ENCODE results near the gene ZDHHC11B.
"Not testable (repeated sequence)": the region's sequence is repeated elsewhere in the genome, so short reads cannot be mapped to it uniquely, and the experiment has no call there.

The ZDHHC11B gene

DNA sequence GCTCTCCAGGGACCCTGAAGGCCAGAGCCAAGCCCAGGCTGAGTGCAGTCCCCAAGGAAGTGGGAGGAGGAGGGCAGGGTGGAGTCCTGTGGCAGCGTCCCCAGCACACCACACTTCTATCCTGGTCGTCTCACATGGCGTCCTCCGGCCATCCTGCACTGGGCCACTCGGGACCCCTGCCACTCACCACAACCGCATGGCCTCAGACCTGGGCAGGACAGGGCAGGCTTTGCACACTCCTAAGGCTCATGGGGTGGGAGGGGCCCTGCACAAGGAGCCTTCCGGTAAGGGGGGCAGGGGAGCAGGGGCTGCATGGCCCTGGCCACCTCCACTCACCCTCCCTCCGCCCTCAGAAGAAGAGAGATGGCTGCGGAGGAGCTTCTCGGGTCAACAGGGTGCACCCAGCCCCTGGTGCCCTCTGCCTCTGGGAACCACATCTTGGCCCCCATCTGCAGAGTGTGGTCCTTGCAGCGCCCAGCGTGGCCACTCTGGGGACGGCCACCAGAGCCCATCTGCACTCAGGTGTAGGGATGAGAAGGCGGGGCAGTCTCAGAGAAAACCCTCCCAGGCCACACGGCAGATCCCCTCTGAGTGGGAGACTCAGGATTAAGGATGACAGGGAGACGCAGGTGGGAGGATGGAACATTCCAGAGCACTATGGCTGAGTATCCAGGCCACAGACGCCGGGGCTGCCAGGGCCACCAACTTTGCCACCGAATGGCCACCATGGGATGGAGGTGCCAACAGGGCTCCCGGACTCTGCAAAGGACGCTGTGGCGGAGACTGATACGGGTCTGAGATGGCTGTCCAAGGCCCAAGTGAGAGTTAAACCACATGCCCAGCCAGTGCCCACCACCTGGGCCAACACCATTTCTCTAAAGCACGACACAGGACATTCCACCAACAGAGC, 99.0 kb downstream of the ZDHHC11B start:
- Histone ChIP-seq H3K9me3 (ENCODE audit: insufficient read depth, low read depth, low read length) (peaks cover 3% of the 10 kb centered on the region), H3K4me1 (ENCODE audit: control insufficient read depth in 1 of 2, insufficient read depth in 2 of 2, low read length in 2 of 2) (no peaks in the 10 kb centered on the region), H2AFZ (ENCODE audit: insufficient read depth, low read length, poor library complexity) (no peak overlapping the region)

DNA sequence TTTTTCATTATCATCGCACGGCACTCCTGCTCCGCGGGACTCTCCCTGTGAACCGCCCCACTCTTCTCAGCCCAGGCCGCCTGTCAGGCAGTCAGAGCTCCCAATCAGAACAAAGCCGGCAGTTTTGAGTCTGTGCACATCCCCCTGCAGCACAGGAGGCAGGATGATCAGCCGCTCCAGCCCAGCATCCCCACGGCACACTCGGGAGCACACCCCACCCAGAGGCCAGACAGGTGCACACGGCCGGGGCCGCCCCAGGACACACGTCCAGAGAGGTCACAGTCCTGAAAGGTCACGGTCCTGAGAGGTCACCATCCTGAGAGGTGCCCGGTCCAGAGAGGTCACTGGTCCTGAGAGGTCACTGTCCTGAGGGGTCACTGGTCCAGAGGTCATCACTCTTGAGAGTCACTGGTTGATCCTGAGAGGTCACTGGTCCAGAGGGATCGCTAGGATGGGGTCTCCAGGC, 99.7 kb downstream of the ZDHHC11B start:
- H3K23ac ChIP-seq (ENCODE audit: low read length) = no peak overlapping the region
- no peak overlapping the region for H4K8ac ChIP-seq (ENCODE audit: low read depth, low read length)
- no peak overlapping the region for H4K91ac ChIP-seq (ENCODE audit: low read depth, low read length)
- H2BK120ac ChIP-seq (ENCODE audit: insufficient read depth, low read length, poor library complexity) = no peak overlapping the region
- no peak overlapping the region for H2AK5ac ChIP-seq (ENCODE audit: low read length)
- H3K27ac ChIP-seq (ENCODE audit: low read depth, low read length) = no peak overlapping the region
- no peak overlapping the region for H3K14ac ChIP-seq (ENCODE audit: low read length)
- no peak overlapping the region for H3K18ac ChIP-seq (ENCODE audit: low read length)
- no peaks in the 10 kb centered on the region for H3K36me3 ChIP-seq (ENCODE audit: control insufficient read depth in 1 of 2, insufficient read depth in 2 of 2, low read length in 2 of 2)
- no peak overlapping the region for H3K9ac ChIP-seq (ENCODE audit: low read length)
- WGBS (ENCODE audit: extremely low coverage, insufficient coverage, insufficient read length) = no CpG with 5 or more reads among the region's 17 CpGs
- H2BK5ac ChIP-seq (ENCODE audit: low read depth, low read length, poor library complexity) = no peak overlapping the region
- no peak overlapping the region for H2AFZ ChIP-seq (ENCODE audit: insufficient read depth, low read length, poor library complexity)
- H3K9me3 ChIP-seq (ENCODE audit: insufficient read depth, low read depth, low read length) = peaks cover 3% of the 10 kb centered on the region
- H3K4me2 ChIP-seq (ENCODE audit: low read length) = no peak overlapping the region
- H3K4me1 ChIP-seq (ENCODE audit: control insufficient read depth in 1 of 2, insufficient read depth in 2 of 2, low read length in 2 of 2) = no peaks in the 10 kb centered on the region
- no peaks in the 10 kb centered on the region for H3K27me3 ChIP-seq (ENCODE audit: insufficient read depth, low read length)
- H3K79me2 ChIP-seq (ENCODE audit: control insufficient read depth, insufficient read depth, low read length, poor library complexity) = no peaks in the 10 kb centered on the region
- no peak for DNase-seq
- no peak overlapping the region for H2BK12ac ChIP-seq (ENCODE audit: low read length)
- H3K4me3 ChIP-seq (ENCODE audit: low read depth, low read length) = no peak overlapping the region
- no peak overlapping the region for H3K4ac ChIP-seq (ENCODE audit: low read depth, low read length)
- no peaks in the 10 kb centered on the region for H3K79me1 ChIP-seq (ENCODE audit: low read length)
- no peak overlapping the region for H4K12ac ChIP-seq (ENCODE audit: low read depth, low read length)

More for the DNA sequence above, 99.0 kb downstream of the ZDHHC11B start:
- Histone ChIP-seq H3K4me3 (ENCODE audit: low read depth, low read length) (no peak overlapping the region), H2BK12ac (ENCODE audit: low read length) (no peak overlapping the region), H4K91ac (ENCODE audit: low read depth, low read length) (no peak overlapping the region), H3K79me1 (ENCODE audit: low read length) (no peaks in the 10 kb centered on the region), H3K36me3 (ENCODE audit: control insufficient read depth in 1 of 2, insufficient read depth in 2 of 2, low read length in 2 of 2) (no peaks in the 10 kb centered on the region), H3K27ac (ENCODE audit: low read depth, low read length) (no peak overlapping the region), H3K79me2 (ENCODE audit: control insufficient read depth, insufficient read depth, low read length, poor library complexity) (no peaks in the 10 kb centered on the region), H3K14ac (ENCODE audit: low read length) (no peak overlapping the region), H3K4ac (ENCODE audit: low read depth, low read length) (no peak overlapping the region), H2BK120ac (ENCODE audit: insufficient read depth, low read length, poor library complexity) (no peak overlapping the region), H3K4me2 (ENCODE audit: low read length) (no peak overlapping the region), H3K27me3 (ENCODE audit: insufficient read depth, low read length) (no peaks in the 10 kb centered on the region), H2BK5ac (ENCODE audit: low read depth, low read length, poor library complexity) (no peak overlapping the region), H2AK5ac (ENCODE audit: low read length) (no peak overlapping the region), H3K9ac (ENCODE audit: low read length) (no peak overlapping the region), H4K12ac (ENCODE audit: low read depth, low read length) (no peak overlapping the region), H3K18ac (ENCODE audit: low read length) (no peak overlapping the region), H4K8ac (ENCODE audit: low read depth, low read length) (no peak overlapping the region), H3K23ac (ENCODE audit: low read length) (no peak overlapping the region)
- WGBS (ENCODE audit: extremely low coverage, insufficient coverage, insufficient read length) = no CpG with 5 or more reads among the region's 24 CpGs
- no peak for DNase-seq

- H2BK120ac ChIP-seq (ENCODE audit: insufficient read depth, low read length, poor library complexity) = no peak overlapping the region
- WGBS (ENCODE audit: extremely low coverage, insufficient coverage, insufficient read length) = no CpG with 5 or more reads among the region's 30 CpGs
Measured at GRCh38 chr5:683551-684481, 100.7 kb downstream of the ZDHHC11B start.

DNA sequence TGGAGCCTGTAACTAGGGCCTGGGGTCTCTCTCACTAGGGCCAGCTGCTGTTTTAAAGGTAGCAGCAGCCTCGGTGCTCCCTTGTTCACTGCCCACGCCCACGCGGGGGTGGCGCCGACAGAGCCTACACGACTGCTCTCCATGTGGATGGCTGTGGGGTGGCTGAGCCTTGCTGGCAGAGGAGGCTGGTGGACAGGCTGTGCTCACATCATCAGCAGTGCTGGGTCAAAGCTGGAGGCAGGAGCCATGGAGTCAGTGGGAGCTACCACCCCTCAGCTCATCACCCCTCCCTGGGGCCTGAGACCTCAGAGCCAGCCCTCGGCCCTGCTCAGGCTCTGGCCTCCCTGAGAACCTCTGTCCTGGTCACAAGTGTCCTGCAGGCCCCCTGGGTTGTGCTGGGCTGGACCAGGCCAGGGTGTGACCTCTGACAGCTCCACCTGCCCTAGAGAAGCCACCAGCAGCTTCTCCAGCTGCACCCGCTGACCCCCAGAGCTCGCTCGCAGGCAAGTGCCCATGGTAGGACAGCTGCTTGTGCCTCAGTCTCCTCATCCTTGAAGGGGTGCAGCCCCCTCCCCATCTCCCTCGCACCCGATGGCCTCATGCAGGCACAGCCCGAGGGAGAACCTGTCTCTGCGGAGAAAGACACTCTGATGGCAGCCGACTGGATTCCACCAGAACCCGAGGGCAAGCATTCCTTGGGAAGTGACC, 101.7 kb downstream of the ZDHHC11B start:
- H2BK5ac ChIP-seq (ENCODE audit: low read depth, low read length, poor library complexity) = not testable (repeated sequence)

More at GRCh38 chr5:683551-684481, 100.7 kb downstream of the ZDHHC11B start:
- H4K8ac ChIP-seq (ENCODE audit: low read depth, low read length) = no peak overlapping the region
- H3K4me3 ChIP-seq (ENCODE audit: low read depth, low read length) = no peak overlapping the region
- no peak overlapping the region for H3K14ac ChIP-seq (ENCODE audit: low read length)
- H3K9me3 ChIP-seq (ENCODE audit: insufficient read depth, low read depth, low read length) = peaks cover 3% of the 10 kb centered on the region
- no peak overlapping the region for H4K12ac ChIP-seq (ENCODE audit: low read depth, low read length)
- H3K9ac ChIP-seq (ENCODE audit: low read length) = no peak overlapping the region
- H3K4ac ChIP-seq (ENCODE audit: low read depth, low read length) = no peak overlapping the region
- no peak overlapping the region for H2AFZ ChIP-seq (ENCODE audit: insufficient read depth, low read length, poor library complexity)
- no peak overlapping the region for H3K4me2 ChIP-seq (ENCODE audit: low read length)
- H2BK5ac ChIP-seq (ENCODE audit: low read depth, low read length, poor library complexity) = no peak overlapping the region
- H3K18ac ChIP-seq (ENCODE audit: low read length) = no peak overlapping the region
- H2AK5ac ChIP-seq (ENCODE audit: low read length) = no peak overlapping the region
- no peaks in the 10 kb centered on the region for H3K79me1 ChIP-seq (ENCODE audit: low read length)
- no peaks in the 10 kb centered on the region for H3K27me3 ChIP-seq (ENCODE audit: insufficient read depth, low read length)
- DNase-seq = no peak
- H4K91ac ChIP-seq (ENCODE audit: low read depth, low read length) = no peak overlapping the region
- H3K23ac ChIP-seq (ENCODE audit: low read length) = no peak overlapping the region
- H3K4me1 ChIP-seq (ENCODE audit: control insufficient read depth in 1 of 2, insufficient read depth in 2 of 2, low read length in 2 of 2) = no peaks in the 10 kb centered on the region
- H3K36me3 ChIP-seq (ENCODE audit: control insufficient read depth in 1 of 2, insufficient read depth in 2 of 2, low read length in 2 of 2) = no peaks in the 10 kb centered on the region
- H2BK12ac ChIP-seq (ENCODE audit: low read length) = no peak overlapping the region
- H3K27ac ChIP-seq (ENCODE audit: low read depth, low read length) = no peak overlapping the region
- no peaks in the 10 kb centered on the region for H3K79me2 ChIP-seq (ENCODE audit: control insufficient read depth, insufficient read depth, low read length, poor library complexity)

More for the DNA sequence above, 101.7 kb downstream of the ZDHHC11B start:
- not testable (repeated sequence) for H2AK5ac ChIP-seq (ENCODE audit: low read length); H3K4ac ChIP-seq (ENCODE audit: low read depth, low read length); H2AFZ ChIP-seq (ENCODE audit: insufficient read depth, low read length, poor library complexity); H4K91ac ChIP-seq (ENCODE audit: low read depth, low read length); H2BK12ac ChIP-seq (ENCODE audit: low read length); H3K79me2 ChIP-seq (ENCODE audit: control insufficient read depth, insufficient read depth, low read length, poor library complexity); H3K27me3 ChIP-seq (ENCODE audit: insufficient read depth, low read length); H3K14ac ChIP-seq (ENCODE audit: low read length); H3K4me2 ChIP-seq (ENCODE audit: low read length); H4K12ac ChIP-seq (ENCODE audit: low read depth, low read length); H3K18ac ChIP-seq (ENCODE audit: low read length); DNase-seq; H3K36me3 ChIP-seq (ENCODE audit: control insufficient read depth in 1 of 2, insufficient read depth in 2 of 2, low read length in 2 of 2); H2BK120ac ChIP-seq (ENCODE audit: insufficient read depth, low read length, poor library complexity); H3K9me3 ChIP-seq (ENCODE audit: insufficient read depth, low read depth, low read length); H3K79me1 ChIP-seq (ENCODE audit: low read length); H3K4me3 ChIP-seq (ENCODE audit: low read depth, low read length); H3K23ac ChIP-seq (ENCODE audit: low read length); H3K4me1 ChIP-seq (ENCODE audit: control insufficient read depth in 1 of 2, insufficient read depth in 2 of 2, low read length in 2 of 2); H3K27ac ChIP-seq (ENCODE audit: low read depth, low read length); H3K9ac ChIP-seq (ENCODE audit: low read length); H4K8ac ChIP-seq (ENCODE audit: low read depth, low read length)
- no CpG with 5 or more reads among the region's 17 CpGs for WGBS (ENCODE audit: extremely low coverage, insufficient coverage, insufficient read length)
